KBM-7 (cell line): ENCODE measurements around the gene SIK3.

ENCODE experiments used
- DNase-seq: peaks from one replicate; pipeline ENCODE4 v3.0.0-alpha.2; 2015
- in situ Hi-C: fragments of 300-500 bp; cut with MboI; formaldehyde crosslinking; loops from 2 replicates; pipeline ENCODE4 v1.14.3; 2020; ENCODE audit warnings: low sequenced_read_pairs, low pct_unique_long_range_greater_than_20kb, mixed read lengths

The SIK3 gene

GRCh38 chr11:116953530-116954285 is 144.5 kb downstream of the SIK3 start:
- in situ Hi-C loops, result no loop called here
- DNase-seq, result no peak

GRCh38 chr11:116951762-116952161 is 146.5 kb downstream of the SIK3 start:
- DNase-seq, result no peak
- in situ Hi-C loops, result no loop called here

- no peak for DNase-seq
- in situ Hi-C loops, result no loop called here
Observed at GRCh38 chr11:116950210-116950609, 148.0 kb downstream of the SIK3 start.

DNA sequence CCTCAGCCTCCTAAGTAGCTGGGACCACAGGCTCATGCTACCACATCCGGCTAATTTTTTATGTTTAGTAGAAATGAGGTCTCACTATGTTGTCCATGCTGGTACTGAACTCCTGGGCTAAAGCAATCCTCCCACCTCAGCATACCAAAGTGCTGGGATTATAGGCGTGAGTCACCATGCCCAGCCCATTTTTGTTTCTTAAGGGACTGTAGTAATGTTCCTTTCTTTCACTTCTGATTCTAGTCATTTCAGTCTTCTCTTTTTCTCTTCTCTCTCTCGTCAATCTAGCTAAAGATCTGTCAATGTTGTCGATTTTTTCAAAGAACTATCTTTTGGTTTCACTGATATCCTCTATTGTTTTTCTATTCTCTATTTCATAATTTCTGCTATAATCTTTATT is 149.8 kb downstream of the SIK3 start:
- in situ Hi-C loops, result no loop called here
- no peak for DNase-seq

DNA sequence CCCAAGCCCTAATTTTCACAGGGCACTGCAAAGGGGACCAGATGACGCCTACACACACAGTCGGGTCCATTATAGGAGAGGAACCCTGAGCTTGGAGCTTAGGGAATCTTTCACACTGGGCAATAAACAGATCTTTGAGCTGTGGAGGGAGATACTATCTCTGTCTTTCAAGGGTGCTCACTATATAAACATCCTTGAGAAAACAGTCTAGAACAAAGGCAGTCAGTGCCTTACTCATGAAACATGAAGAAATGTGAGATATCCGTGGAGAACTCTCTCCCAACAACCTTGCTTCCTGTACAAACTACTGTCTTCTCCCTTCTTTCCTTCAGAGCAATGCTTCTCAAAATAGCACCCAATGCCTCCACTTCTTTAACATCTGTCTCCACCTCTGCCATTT is 151.8 kb downstream of the SIK3 start:
- no peak for DNase-seq
- in situ Hi-C loops, result no loop called here

DNA sequence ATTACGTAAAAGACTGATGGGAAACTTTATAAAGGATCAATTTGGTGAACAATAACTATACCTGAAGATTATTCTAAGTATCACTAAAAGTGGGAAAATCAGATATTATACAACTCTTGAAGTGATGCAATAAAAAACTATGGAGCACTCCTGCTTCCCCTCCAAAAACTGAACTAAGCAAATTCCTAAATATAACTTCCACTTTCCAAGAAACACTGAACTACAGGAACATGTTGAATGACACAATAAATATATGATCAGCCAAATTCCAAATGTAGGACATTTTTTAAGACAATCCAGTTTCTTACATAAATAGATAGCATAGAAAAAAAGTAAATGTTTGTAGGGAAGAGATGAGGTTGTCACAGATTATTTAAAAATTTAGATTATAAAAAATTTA is 158.7 kb downstream of the SIK3 start:
- DNase-seq, result no peak
- in situ Hi-C loops, result no loop called here

GRCh38 chr11:116938471-116939070 is 159.7 kb downstream of the SIK3 start:
- in situ Hi-C loops, result no loop called here
- DNase-seq, result no peak

GRCh38 chr11:116936754-116937446 is 161.3 kb downstream of the SIK3 start:
- in situ Hi-C loops, result no loop called here
- DNase-seq, result no peak

DNA sequence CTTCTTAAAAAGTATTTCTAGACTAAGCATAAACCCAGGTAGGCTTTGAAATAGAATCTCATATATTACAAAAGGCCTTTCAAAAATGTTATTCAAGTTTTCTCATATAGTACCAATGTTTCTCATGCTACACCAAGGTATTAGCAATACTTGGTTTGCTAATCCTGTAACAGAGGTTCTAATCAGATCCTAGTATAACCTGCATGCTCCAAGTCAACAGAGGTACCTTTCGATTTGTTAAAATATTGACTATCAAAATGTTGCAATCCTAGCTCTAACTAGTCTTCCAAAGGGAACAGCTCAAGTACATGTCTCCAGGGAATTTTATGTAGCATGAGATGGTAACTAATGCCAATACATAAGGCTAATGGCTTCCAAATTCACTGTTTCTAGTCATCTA is 162.7 kb downstream of the SIK3 start:
- in situ Hi-C loops, result no loop called here
- DNase-seq, result no peak

GRCh38 chr11:116935089-116935488 is 163.1 kb downstream of the SIK3 start:
- in situ Hi-C loops, result no loop called here
- DNase-seq, result no peak

- in situ Hi-C loops, result no loop called here
- no peak for DNase-seq
Observed at GRCh38 chr11:116933961-116934360, 164.3 kb downstream of the SIK3 start.

DNA sequence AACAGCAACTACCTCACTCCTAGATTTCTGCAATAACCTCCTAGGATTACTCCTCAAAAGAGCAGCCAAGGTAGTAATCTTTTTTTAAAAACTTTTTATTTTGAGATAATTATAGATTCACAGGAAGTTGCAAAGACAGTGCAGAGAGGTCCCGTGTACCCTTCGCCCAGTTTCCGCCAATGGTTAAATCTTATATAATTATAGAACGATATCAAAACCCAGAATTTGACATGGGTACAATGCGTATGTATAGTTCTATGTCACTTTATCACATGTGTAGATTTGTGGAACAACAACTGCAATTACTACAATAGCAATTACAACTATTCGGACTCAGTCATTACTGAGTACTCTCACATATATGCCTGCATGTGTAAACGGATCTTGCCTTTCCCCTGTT is 166.0 kb downstream of the SIK3 start:
- DNase-seq, result no peak
- in situ Hi-C loops, result no loop called here

GRCh38 chr11:116931206-116931953 is 166.8 kb downstream of the SIK3 start:
- peak; percentile 74 for DNase-seq
- in situ Hi-C loops, result no loop called here

GRCh38 chr11:116930586-116930985 is 167.6 kb downstream of the SIK3 start:
- DNase-seq, result no peak
- in situ Hi-C loops, result no loop called here

DNA sequence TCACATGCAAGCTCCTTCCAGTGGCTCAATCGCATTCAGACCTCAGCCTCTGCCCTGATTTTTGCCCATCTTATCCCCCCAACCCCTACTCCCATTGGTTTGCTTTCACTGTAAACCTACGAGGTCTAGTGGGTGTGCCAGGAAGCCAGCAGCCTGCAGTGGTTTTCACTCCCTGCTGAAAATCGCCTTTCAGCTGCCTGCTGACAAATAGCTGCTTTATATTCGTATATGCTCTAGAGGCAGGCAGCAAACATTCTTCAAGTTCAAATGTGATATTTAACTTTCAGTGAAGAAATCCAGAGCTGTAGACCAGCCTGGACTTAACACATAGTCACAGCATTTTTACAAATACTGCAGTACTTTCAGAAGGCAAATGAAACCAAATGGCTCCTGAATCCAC is 168.1 kb downstream of the SIK3 start:
- in situ Hi-C loops, result no loop called here
- DNase-seq, result peak; percentile 46

- DNase-seq, result no peak
- in situ Hi-C loops, result no loop called here
Observed at GRCh38 chr11:116929414-116930090, 168.7 kb downstream of the SIK3 start.

DNA sequence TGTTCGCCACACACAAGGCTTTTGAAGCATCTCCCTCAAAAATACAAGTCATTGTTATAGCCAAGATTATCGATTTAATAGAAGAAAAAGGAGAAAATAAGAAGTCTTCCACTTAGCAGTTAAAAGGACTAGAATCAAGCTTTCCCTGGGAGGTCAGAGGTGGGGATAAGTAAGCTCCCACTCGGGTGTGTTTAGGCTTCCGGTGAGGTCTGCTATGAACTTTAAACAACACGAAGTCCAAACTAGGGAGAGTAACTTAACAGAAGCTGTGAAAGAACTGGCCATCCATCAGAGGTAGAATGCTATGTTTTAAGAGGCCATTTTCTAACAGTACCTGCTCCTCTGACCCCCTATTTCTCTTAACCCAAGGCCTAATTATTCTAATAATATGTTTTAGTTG is 169.4 kb downstream of the SIK3 start:
- no peak for DNase-seq
- in situ Hi-C loops, result no loop called here

- DNase-seq, result peak; percentile 72
- in situ Hi-C loops, result no loop called here
Observed at GRCh38 chr11:116928102-116928777, 170.0 kb downstream of the SIK3 start.
